Panc1 (cell line): ENCODE measurements around the gene TTC23. TPM values are rescaled to one million over a fixed set of nuclear protein-coding genes. Genes with fewer than 3 reads are reported as not detected.

Source experiments
- ATAC-seq: fragments of 200-7000 bp; cut with Tn5 transposase; 2 replicates; pipeline ENCODE4 v1.9.1; 2020; ENCODE audit warnings: mild to moderate bottlenecking, moderate library complexity
- BruUV-seq: library from RNA; stranded (reverse); fragments of 400-500 nt; replicated peaks from 2 replicates; lab custom pipeline; 2021; lab: Mats Ljungman, UMichigan
- CTCF ChIA-PET: fragments of 300-600 bp; sonication (Branson Sonifier 250); formaldehyde crosslinking; loops from one replicate; lab custom pipeline; 2022; ENCODE audit warnings: antibody characterized with exemption; lab: Charles Lee
- POLR2A ChIA-PET: fragments of 300-600 bp; sonication (Branson Sonifier 250); formaldehyde crosslinking; loops from one replicate; lab custom pipeline; 2022; ENCODE audit warnings: antibody characterized with exemption; lab: Charles Lee
- DNase-seq: peaks from one replicate; pipeline ENCODE4 v3.0.0-alpha.2; 2010; ENCODE audit warnings: low read depth, low spot score
- H3K27ac ChIP-seq: 2 replicates; pipeline ENCODE4 v1.5.1; 2011; ENCODE audit warnings: mild to moderate bottlenecking, low read length, inconsistent platforms
- H3K27me3 ChIP-seq: fragments of 200-500 bp; sonication (Bioruptor generic); 2 replicates; pipeline ENCODE4 v1.6.0; 2014; ENCODE audit warnings: low read length, inconsistent platforms; ENCODE audit not compliant: control insufficient read depth, insufficient read depth
- H3K36me3 ChIP-seq: fragments of 200-500 bp; sonication (Bioruptor generic); 2 replicates; pipeline ENCODE4 v1.5.1; 2014; ENCODE audit warnings: inconsistent platforms, mild to moderate bottlenecking, low read length, moderate library complexity; ENCODE audit not compliant: control insufficient read depth, insufficient read depth
- H3K4me1 ChIP-seq: 2 replicates; pipeline ENCODE4 v1.5.1; 2011; ENCODE audit warnings: inconsistent platforms, mild to moderate bottlenecking, low read length, moderate library complexity; ENCODE audit not compliant: control insufficient read depth, insufficient read depth
- H3K4me3 ChIP-seq, 2 experiments: 2 replicates each; pipeline ENCODE4 v1.5.1; 2011 to 2012; ENCODE audit warnings: low read depth in 2 of 2, low read length in 2 of 2, mild to moderate bottlenecking in 2 of 2, inconsistent platforms in 1 of 2, moderate library complexity in 1 of 2
- H3K9me3 ChIP-seq: fragments of 200-500 bp; sonication (Bioruptor generic); 2 replicates; pipeline ENCODE4 v1.5.1; 2014; ENCODE audit warnings: low read depth, mild to moderate bottlenecking, inconsistent platforms, low read length, moderate library complexity; ENCODE audit not compliant: control insufficient read depth, insufficient read depth
- CTCF ChIP-seq: fragments of 450-650 bp; IDR thresholded peaks from 2 replicates; pipeline ENCODE4 v1.5.1; 2017; ENCODE audit warnings: mild to moderate bottlenecking
- POLR2AphosphoS5 ChIP-seq: IDR thresholded peaks from 2 replicates; pipeline ENCODE4 v1.6.1; 2012; ENCODE audit warnings: mild to moderate bottlenecking, low read depth, low read length, moderate library complexity
- REST ChIP-seq, 2 experiments: IDR thresholded peaks; 2 replicates each; pipeline ENCODE4 v1.6.1; 2011 to 2012; ENCODE audit warnings: low read depth in 2 of 2, control low read depth in 1 of 2, low read length in 1 of 2, mild to moderate bottlenecking in 1 of 2, moderate library complexity in 1 of 2; ENCODE audit not compliant: insufficient read depth in 1 of 2
- SIN3A ChIP-seq: IDR thresholded peaks from 2 replicates; pipeline ENCODE4 v1.6.1; 2012; ENCODE audit warnings: low read depth, mild to moderate bottlenecking, low read length, moderate library complexity, borderline replicate concordance; ENCODE audit not compliant: insufficient read depth
- TCF7L2 ChIP-seq: IDR thresholded peaks from 2 replicates; pipeline ENCODE4 v1.6.1; 2011; ENCODE audit warnings: mild to moderate bottlenecking, low read depth, low read length, inconsistent platforms
- in situ Hi-C: cut with HindIII; loops from 2 replicates; pipeline ENCODE4 v1.10.0; 2016; ENCODE audit warnings: low sequenced_read_pairs, low pct_unique_long_range_greater_than_20kb
- intact Hi-C: fragments of 100-400 bp; cut with micrococcal nuclease; formaldehyde crosslinking; loops from one replicate; pipeline ENCODE4 v1.10.0; 2022; ENCODE audit not compliant: unreplicated experiment
- total RNA-seq: library from RNA; stranded (reverse); gene quantifications from one replicate; pipeline ENCODE4 v1.2.1, GENCODE V29; 2021; ENCODE audit not compliant: unreplicated experiment

Gene TTC23
- total RNA-seq, 1 experiment from 2014 or later: 21.7 TPM

- ChIA-PET CTCF (no interaction called here), POLR2A (no interaction called here)
- ATAC-seq: no peak
- no peak for DNase-seq
- H3K36me3 ChIP-seq: no peaks in the 10 kb centered on the region
- BruUV-seq: no TSS peak
- TF ChIP-seq REST (IDR thresholded peaks at IDR 0.05; ENCODE audit: insufficient read depth in 1 of 2, low read depth in 2 of 2, low read length in 1 of 2): no peak
- TF ChIP-seq POLR2AphosphoS5: no peak
- TF ChIP-seq SIN3A: no peak
- TF ChIP-seq CTCF: no peak
- no peak for TF ChIP-seq TCF7L2
- H3K4me1 ChIP-seq: peaks cover 15% of the 10 kb centered on the region
- in situ Hi-C loops: no loop called here
- H3K27ac ChIP-seq: no peak overlapping the region
- H3K4me3 ChIP-seq: no peak overlapping the region
- H3K27me3 ChIP-seq: no peaks in the 10 kb centered on the region
- intact Hi-C loops: no loop called here
- no peaks in the 10 kb centered on the region for H3K9me3 ChIP-seq
Observed at GRCh38 chr15:99102332-99103235, 146.8 kb downstream of the TTC23 start.

- intact Hi-C loops: loop anchor here (2.0 kb wide), 1 partner anchor 111 kb away; no protein-coding TSS in a partner anchor
Observed at GRCh38 chr15:99101501-99101900, 147.9 kb downstream of the TTC23 start.

More at GRCh38 chr15:99101501-99101900, 147.9 kb downstream of the TTC23 start:
- Histone ChIP-seq H3K4me1 (peaks cover 4% of the 10 kb centered on the region; the same call in 1 of the 2 replicates), H3K27ac (no peak overlapping the region), H3K4me3 (no peak overlapping the region), H3K9me3 (no peaks in the 10 kb centered on the region), H3K36me3 (no peaks in the 10 kb centered on the region), H3K27me3 (no peaks in the 10 kb centered on the region)
- BruUV-seq: no TSS peak
- in situ Hi-C loops: no loop called here
- CTCF ChIA-PET: interaction anchor here (0.6 to 1.5 kb wide), 2 partner anchors 34 to 453 kb away, joined by 3 read pairs; no protein-coding TSS in a partner anchor
- POLR2A ChIA-PET: interaction anchor here (0.6 kb wide), 1 partner anchor 171 kb away, joined by 4 read pairs; no protein-coding TSS in a partner anchor
- ATAC-seq: no peak
- no peak for DNase-seq
- TF ChIP-seq CTCF (no peak), REST (IDR thresholded peaks at IDR 0.05; ENCODE audit: insufficient read depth in 1 of 2, low read depth in 2 of 2, low read length in 1 of 2) (no peak), TCF7L2 (no peak), SIN3A (no peak), POLR2AphosphoS5 (no peak)
